IMR-90 (cell line): ENCODE data around the gene NUDCD3.

Experiments used
- BHLHE40 ChIP-seq: fragments of 150-350 bp; IDR thresholded peaks from 2 replicates; pipeline ENCODE4 v1.6.1; 2016; ENCODE audit warnings: mild to moderate bottlenecking, low read depth, low read length
- CEBPB ChIP-seq: IDR thresholded peaks from 2 replicates; pipeline ENCODE4 v1.6.1; 2012; ENCODE audit warnings: low read depth, low read length, improper control_type of control experiment
- CHD1 ChIP-seq: IDR thresholded peaks from 2 replicates; pipeline ENCODE4 v1.6.1; 2012; ENCODE audit warnings: low read depth, low read length, improper control_type of control experiment
- CTCF ChIP-seq: conservative IDR thresholded peaks from 2 replicates; pipeline ENCODE4 v1.5.1; 2012; ENCODE audit warnings: mild to moderate bottlenecking, low read depth, low read length, improper control_type of control experiment
- FOS ChIP-seq: fragments of 150-350 bp; IDR thresholded peaks from 2 replicates; pipeline ENCODE4 v1.6.1; 2016; ENCODE audit warnings: low read depth, low read length
- MAFK ChIP-seq: IDR thresholded peaks from 2 replicates; pipeline ENCODE4 v1.6.1; 2012; ENCODE audit warnings: low read depth, low read length, improper control_type of control experiment
- MXI1 ChIP-seq: IDR thresholded peaks from 2 replicates; pipeline ENCODE4 v1.6.1; 2012; ENCODE audit warnings: low read depth, mild to moderate bottlenecking, low read length, moderate library complexity, borderline replicate concordance
- POLR2A ChIP-seq: IDR thresholded peaks from 2 replicates; pipeline ENCODE4 v1.6.1; 2012; ENCODE audit warnings: mild to moderate bottlenecking, low read depth, low read length
- RAD21 ChIP-seq: IDR thresholded peaks from 2 replicates; pipeline ENCODE4 v1.6.1; 2012; ENCODE audit warnings: low read length, improper control_type of control experiment
- RCOR1 ChIP-seq: IDR thresholded peaks from 2 replicates; pipeline ENCODE4 v1.6.1; 2012; ENCODE audit warnings: mild to moderate bottlenecking, low read length, improper control_type of control experiment; ENCODE audit not compliant: insufficient replicate concordance
- RFX5 ChIP-seq: IDR thresholded peaks from 2 replicates; pipeline ENCODE4 v1.8.0; 2012; ENCODE audit warnings: low read depth, mild to moderate bottlenecking, low read length, moderate library complexity
- SMC3 ChIP-seq: fragments of 150-350 bp; IDR thresholded peaks from 2 replicates; pipeline ENCODE4 v1.6.1; 2016; ENCODE audit warnings: low read depth, mild to moderate bottlenecking, antibody characterized with exemption, low read length, moderate library complexity
- USF2 ChIP-seq: fragments of 150-350 bp; IDR thresholded peaks from 2 replicates; pipeline ENCODE4 v1.6.1; 2017; ENCODE audit warnings: mild to moderate bottlenecking, antibody characterized with exemption, low read length, low read depth

GRCh38 chr7:44329888-44330287 lies 160.6 kb downstream of the NUDCD3 start:
- TF ChIP-seq CTCF (no peak), POLR2A (no peak), CEBPB (no peak), USF2 (no peak), RCOR1 (no peak), FOS (no peak), RFX5 (no peak), SMC3 (no peak), CHD1 (no peak), RAD21 (no peak), BHLHE40 (no peak), MXI1 (no peak), MAFK (no peak)
